ENCODE data around the gene SELENOK. TPM values are rescaled to one million over a fixed set of nuclear protein-coding genes. Genes with fewer than 3 reads are reported as not detected.
A peak's percentile ranks its signal among the peaks of the same experiment; 100 is the strongest.

The SELENOK gene
- total RNA-seq, 1 experiment from 2014 or later, result 37.0 TPM

GRCh38 chr3:53850895-53851294 lies 40.8 kb downstream of the SELENOK start:
- Histone ChIP-seq H3K9me3 (no peaks in the 10 kb centered on the region), H3K4me3 (no peak overlapping the region), H3K27me3 (no peaks in the 10 kb centered on the region), H3K36me3 (no peaks in the 10 kb centered on the region)
- DNase-seq, result no peak

GRCh38 chr3:53849916-53850315 lies 41.7 kb downstream of the SELENOK start:
- H3K27me3 ChIP-seq, result no peaks in the 10 kb centered on the region
- no peak for DNase-seq
- H3K36me3 ChIP-seq, result no peaks in the 10 kb centered on the region
- no peaks in the 10 kb centered on the region for H3K9me3 ChIP-seq
- no peak overlapping the region for H3K4me3 ChIP-seq

GRCh38 chr3:53846851-53847155 lies 44.9 kb downstream of the SELENOK start:
- H3K36me3 ChIP-seq, result no peaks in the 10 kb centered on the region
- H3K4me3 ChIP-seq, result peak overlapping the region; percentile 53
- no peaks in the 10 kb centered on the region for H3K9me3 ChIP-seq
- no peak for DNase-seq
- H3K27me3 ChIP-seq, result no peaks in the 10 kb centered on the region

GRCh38 chr3:53846134-53846850 lies 45.4 kb downstream of the SELENOK start, which contains the start of the genes CHDH and IL17RB:
Gene CHDH (minus strand): TSS chr3:53846419. CDS start chr3:53824008, 22,411 bp downstream.
Gene IL17RB (plus strand): TSS chr3:53846568. CDS start chr3:53846589, 21 bp downstream.
- peak; percentile 64 for DNase-seq

GRCh38 chr3:53845881-53846133 lies 45.9 kb downstream of the SELENOK start:
- no peaks in the 10 kb centered on the region for H3K27me3 ChIP-seq
- no peak for DNase-seq
- no peaks in the 10 kb centered on the region for H3K9me3 ChIP-seq
- no peaks in the 10 kb centered on the region for H3K36me3 ChIP-seq
- H3K4me3 ChIP-seq, result peak overlapping the region; percentile 53

More at GRCh38 chr3:53846134-53846850, 45.4 kb downstream of the SELENOK start, which contains the start of the genes CHDH and IL17RB:
- H3K9me3 ChIP-seq, result no peaks in the 10 kb centered on the region
- peak within 1 kb of the TSS; percentile 53 for H3K4me3 ChIP-seq
- H3K36me3 ChIP-seq, result no peaks in the 10 kb centered on the region
- H3K27me3 ChIP-seq, result no peaks in the 10 kb centered on the region

GRCh38 chr3:53845103-53845880 lies 46.4 kb downstream of the SELENOK start:
- DNase-seq, result peak; percentile 52
- no peaks in the 10 kb centered on the region for H3K36me3 ChIP-seq
- no peaks in the 10 kb centered on the region for H3K9me3 ChIP-seq
- H3K4me3 ChIP-seq, result peak overlapping the region; percentile 53
- H3K27me3 ChIP-seq, result no peaks in the 10 kb centered on the region

GRCh38 chr3:53844262-53845102 lies 47.2 kb downstream of the SELENOK start:
- Histone ChIP-seq H3K27me3 (no peaks in the 10 kb centered on the region), H3K4me3 (no peak overlapping the region), H3K36me3 (no peaks in the 10 kb centered on the region), H3K9me3 (no peaks in the 10 kb centered on the region)
- no peak for DNase-seq

- H3K36me3 ChIP-seq, result no peaks in the 10 kb centered on the region
- no peak overlapping the region for H3K4me3 ChIP-seq
- no peaks in the 10 kb centered on the region for H3K9me3 ChIP-seq
- DNase-seq, result no peak
- H3K27me3 ChIP-seq, result no peaks in the 10 kb centered on the region
Observed at GRCh38 chr3:53843195-53844177, 48.2 kb downstream of the SELENOK start.

GRCh38 chr3:53842436-53843194 lies 49.0 kb downstream of the SELENOK start:
- H3K9me3 ChIP-seq, result no peaks in the 10 kb centered on the region
- DNase-seq, result no peak

GRCh38 chr3:53841296-53841695 lies 50.4 kb downstream of the SELENOK start:
- DNase-seq, result no peak
- Histone ChIP-seq H3K9me3 (no peaks in the 10 kb centered on the region), H3K4me3 (no peak overlapping the region), H3K27me3 (no peaks in the 10 kb centered on the region), H3K36me3 (no peaks in the 10 kb centered on the region)

More at GRCh38 chr3:53842436-53843194, 49.0 kb downstream of the SELENOK start:
- Histone ChIP-seq H3K4me3 (no peak overlapping the region), H3K27me3 (no peaks in the 10 kb centered on the region), H3K36me3 (no peaks in the 10 kb centered on the region)

- no peak overlapping the region for H3K4me3 ChIP-seq
- no peaks in the 10 kb centered on the region for H3K27me3 ChIP-seq
- H3K9me3 ChIP-seq, result no peaks in the 10 kb centered on the region
- DNase-seq, result no peak
- no peaks in the 10 kb centered on the region for H3K36me3 ChIP-seq
Observed at GRCh38 chr3:53837331-53837730, 54.3 kb downstream of the SELENOK start.

GRCh38 chr3:53836084-53836872 lies 55.4 kb downstream of the SELENOK start:
- no peak for DNase-seq
- Histone ChIP-seq H3K9me3 (no peaks in the 10 kb centered on the region), H3K27me3 (no peaks in the 10 kb centered on the region), H3K36me3 (no peaks in the 10 kb centered on the region), H3K4me3 (no peak overlapping the region)

- Histone ChIP-seq H3K36me3 (no peaks in the 10 kb centered on the region), H3K9me3 (no peaks in the 10 kb centered on the region), H3K27me3 (no peaks in the 10 kb centered on the region), H3K4me3 (no peak overlapping the region)
- no peak for DNase-seq
Observed at GRCh38 chr3:53835257-53835656, 56.4 kb downstream of the SELENOK start.

GRCh38 chr3:53834429-53835095 lies 57.1 kb downstream of the SELENOK start:
- Histone ChIP-seq H3K27me3 (no peaks in the 10 kb centered on the region), H3K9me3 (no peaks in the 10 kb centered on the region), H3K36me3 (no peaks in the 10 kb centered on the region), H3K4me3 (no peak overlapping the region)
- DNase-seq, result no peak
